Measurements from ENCODE around the gene DNMT1.

DNA sequence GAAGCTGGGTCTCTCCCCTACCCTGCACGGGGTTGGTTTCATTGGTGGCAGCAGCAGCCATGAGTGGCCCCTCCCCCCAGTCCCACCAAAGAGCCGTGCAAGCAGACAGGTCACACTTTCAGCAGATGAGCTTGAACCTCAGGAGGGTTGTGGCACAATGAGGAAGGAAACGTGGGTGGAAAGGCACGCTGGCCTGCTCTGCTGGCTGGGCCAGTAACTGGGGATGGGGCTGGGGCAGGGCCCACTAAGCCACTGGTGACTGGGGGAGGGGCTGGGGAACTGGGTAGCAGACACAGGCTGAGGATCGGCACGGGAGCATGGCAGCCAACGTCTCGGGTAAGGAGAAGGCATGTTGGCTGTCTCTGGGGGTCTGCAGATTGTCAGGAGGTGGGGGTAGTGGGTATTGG is 83.3 kb downstream of the DNMT1 start, which contains the start of gene P2RY11:
- no peak for TF ChIP-seq POLR2A (IDR thresholded peaks at IDR 0.05)
- TF ChIP-seq, protein P1, sequence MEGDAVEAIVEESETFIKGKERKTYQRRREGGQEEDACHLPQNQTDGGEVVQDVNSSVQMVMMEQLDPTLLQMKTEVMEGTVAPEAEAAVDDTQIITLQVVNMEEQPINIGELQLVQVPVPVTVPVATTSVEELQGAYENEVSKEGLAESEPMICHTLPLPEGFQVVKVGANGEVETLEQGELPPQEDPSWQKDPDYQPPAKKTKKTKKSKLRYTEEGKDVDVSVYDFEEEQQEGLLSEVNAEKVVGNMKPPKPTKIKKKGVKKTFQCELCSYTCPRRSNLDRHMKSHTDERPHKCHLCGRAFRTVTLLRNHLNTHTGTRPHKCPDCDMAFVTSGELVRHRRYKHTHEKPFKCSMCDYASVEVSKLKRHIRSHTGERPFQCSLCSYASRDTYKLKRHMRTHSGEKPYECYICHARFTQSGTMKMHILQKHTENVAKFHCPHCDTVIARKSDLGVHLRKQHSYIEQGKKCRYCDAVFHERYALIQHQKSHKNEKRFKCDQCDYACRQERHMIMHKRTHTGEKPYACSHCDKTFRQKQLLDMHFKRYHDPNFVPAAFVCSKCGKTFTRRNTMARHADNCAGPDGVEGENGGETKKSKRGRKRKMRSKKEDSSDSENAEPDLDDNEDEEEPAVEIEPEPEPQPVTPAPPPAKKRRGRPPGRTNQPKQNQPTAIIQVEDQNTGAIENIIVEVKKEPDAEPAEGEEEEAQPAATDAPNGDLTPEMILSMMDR (IDR thresholded peaks at IDR 0.05): no peak

Measured in body of pancreas (tissue), 4 donors.